ENCODE data around the gene S1PR1. TPM values are rescaled to one million over a fixed set of nuclear protein-coding genes. Genes with fewer than 3 reads are reported as not detected.
"Not testable (repeated sequence)": the region's sequence is repeated elsewhere in the genome, so short reads cannot be mapped to it uniquely, and the experiment has no call there.

Gene S1PR1
- total and polyA plus RNA-seq, 2 experiments from 2014 or later, result 9.3 TPM

DNA sequence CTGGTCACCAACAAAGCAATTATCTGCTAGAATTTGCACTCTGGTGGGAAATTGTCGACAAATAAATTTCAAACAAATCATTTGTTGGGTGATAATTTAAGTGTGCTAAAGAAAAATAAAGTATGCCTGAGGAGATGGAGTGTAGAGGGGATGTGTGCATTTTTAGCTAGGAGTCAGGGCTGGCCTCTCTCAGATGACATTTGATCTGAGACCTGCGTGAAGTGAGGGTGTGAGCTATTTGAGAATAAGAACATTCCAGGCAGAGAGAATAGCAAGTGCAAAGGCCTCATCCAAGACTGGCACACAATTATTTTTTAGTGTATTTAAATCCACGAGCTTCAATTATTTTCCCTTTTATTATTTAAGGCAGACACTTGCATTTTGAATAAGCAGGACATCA lies 19.7 kb upstream of the S1PR1 start:
- Histone ChIP-seq H2AFZ (no peak overlapping the region), H4K20me1 (ENCODE audit: insufficient read depth, poor library complexity, severe bottlenecking) (no peaks in the 10 kb centered on the region), H3K4me2 (no peak overlapping the region), H3K27me3 (no peaks in the 10 kb centered on the region), H3K4me1 (ENCODE audit: insufficient read depth) (no peaks in the 10 kb centered on the region), H3K27ac (no peak overlapping the region), H3K4me3 (no peak overlapping the region), H3K9me2 (replicated peaks; ENCODE audit: insufficient read depth) (no peaks in the 10 kb centered on the region), H3K79me2 (no peaks in the 10 kb centered on the region), H3K36me3 (replicated peaks; ENCODE audit: insufficient read depth, low read depth) (no peaks in the 10 kb centered on the region), H3K9me3 (ENCODE audit: low read depth) (no peaks in the 10 kb centered on the region)
- TF ChIP-seq, protein P1, sequence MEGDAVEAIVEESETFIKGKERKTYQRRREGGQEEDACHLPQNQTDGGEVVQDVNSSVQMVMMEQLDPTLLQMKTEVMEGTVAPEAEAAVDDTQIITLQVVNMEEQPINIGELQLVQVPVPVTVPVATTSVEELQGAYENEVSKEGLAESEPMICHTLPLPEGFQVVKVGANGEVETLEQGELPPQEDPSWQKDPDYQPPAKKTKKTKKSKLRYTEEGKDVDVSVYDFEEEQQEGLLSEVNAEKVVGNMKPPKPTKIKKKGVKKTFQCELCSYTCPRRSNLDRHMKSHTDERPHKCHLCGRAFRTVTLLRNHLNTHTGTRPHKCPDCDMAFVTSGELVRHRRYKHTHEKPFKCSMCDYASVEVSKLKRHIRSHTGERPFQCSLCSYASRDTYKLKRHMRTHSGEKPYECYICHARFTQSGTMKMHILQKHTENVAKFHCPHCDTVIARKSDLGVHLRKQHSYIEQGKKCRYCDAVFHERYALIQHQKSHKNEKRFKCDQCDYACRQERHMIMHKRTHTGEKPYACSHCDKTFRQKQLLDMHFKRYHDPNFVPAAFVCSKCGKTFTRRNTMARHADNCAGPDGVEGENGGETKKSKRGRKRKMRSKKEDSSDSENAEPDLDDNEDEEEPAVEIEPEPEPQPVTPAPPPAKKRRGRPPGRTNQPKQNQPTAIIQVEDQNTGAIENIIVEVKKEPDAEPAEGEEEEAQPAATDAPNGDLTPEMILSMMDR (IDR thresholded peaks at IDR 0.05; ENCODE audit: poor library complexity), result no peak
- no peak for TF ChIP-seq EZH2phosphoT487 (IDR thresholded peaks at IDR 0.05; ENCODE audit: low read depth, severe bottlenecking, unreplicated experiment)
- no peak for TF ChIP-seq EZH2 (IDR thresholded peaks at IDR 0.05; ENCODE audit: borderline replicate concordance)
- DNase-seq (ENCODE audit: low spot score), result no peak
- 65% methylated on average over 3 of the region's 3 CpGs for WGBS (ENCODE audit: low lambda C conversion rate, missing lambda C conversion rate)

DNA sequence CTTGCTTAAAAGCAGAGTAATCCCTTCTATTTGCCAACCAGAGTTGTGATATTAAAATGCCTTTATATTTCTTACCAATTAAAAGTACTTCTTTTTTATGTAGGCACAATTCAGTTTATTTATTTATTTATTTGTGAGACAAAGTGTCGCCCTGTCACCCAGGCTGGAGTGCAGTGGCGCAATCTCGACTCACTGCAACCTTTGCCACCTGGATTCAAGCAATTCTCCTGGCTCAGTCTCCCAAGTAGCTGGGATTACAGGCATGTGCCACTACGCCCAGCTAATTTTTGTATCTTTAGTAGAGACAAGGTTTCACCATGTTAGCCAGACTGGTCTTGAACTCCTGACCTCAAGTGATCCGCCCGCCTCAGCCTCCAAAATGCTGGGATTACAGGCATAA lies 17.9 kb upstream of the S1PR1 start:
- not testable (repeated sequence) for H3K27me3 ChIP-seq; H3K27ac ChIP-seq; H3K4me3 ChIP-seq; H2AFZ ChIP-seq; H3K4me1 ChIP-seq (ENCODE audit: insufficient read depth); H3K79me2 ChIP-seq; H3K9me2 ChIP-seq (replicated peaks; ENCODE audit: insufficient read depth); H3K4me2 ChIP-seq; DNase-seq (ENCODE audit: low spot score); H3K36me3 ChIP-seq (replicated peaks; ENCODE audit: insufficient read depth, low read depth); H3K9me3 ChIP-seq (ENCODE audit: low read depth); H4K20me1 ChIP-seq (ENCODE audit: insufficient read depth, poor library complexity, severe bottlenecking)
- 92% methylated on average over 6 of the region's 6 CpGs for WGBS (ENCODE audit: low lambda C conversion rate, missing lambda C conversion rate)

DNA sequence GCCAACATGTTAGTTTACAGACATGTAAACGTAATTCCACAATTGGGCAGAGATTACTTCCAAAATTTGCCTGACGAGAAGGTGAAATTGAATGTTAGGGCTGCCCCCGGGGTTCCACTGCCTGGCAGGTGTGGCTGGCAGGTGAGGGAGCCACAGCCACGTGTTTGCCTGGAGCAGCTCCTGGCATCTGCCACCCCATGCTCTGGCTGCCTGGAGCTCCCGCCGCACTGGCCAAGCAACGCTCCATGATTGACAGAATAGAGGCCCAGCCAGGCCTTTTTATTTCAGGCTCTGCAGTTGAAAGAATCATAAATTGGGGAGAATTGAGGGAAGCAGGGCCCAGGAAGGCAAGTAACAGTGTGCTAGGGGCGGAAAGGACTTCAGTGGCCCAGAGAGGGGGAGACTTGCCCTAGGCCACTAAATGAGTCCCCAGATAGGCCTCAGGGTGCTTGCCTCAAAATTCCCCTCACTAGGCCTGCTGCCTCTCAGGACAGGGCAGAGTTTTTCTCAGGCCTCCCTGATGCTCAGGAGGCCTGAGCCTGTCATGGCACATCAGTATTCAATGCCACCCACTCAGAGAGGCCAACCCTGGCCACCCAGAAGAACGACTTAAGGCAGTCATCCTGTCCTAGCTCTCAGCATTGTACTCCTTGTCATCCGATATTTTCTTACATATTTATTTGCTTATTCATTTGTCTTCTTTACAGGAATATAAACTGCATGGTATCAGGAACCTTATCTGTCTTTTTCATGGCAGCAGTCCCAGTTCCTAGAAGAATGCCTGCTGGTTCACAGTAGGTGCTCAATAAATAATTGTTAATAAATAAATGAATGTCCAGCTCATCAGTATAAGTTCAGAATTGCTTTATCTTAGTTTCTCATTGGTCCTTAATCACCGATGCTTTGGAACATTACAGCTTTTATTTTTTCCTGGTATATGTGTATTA lies 16.6 kb upstream of the S1PR1 start:
- TF ChIP-seq EZH2 (IDR thresholded peaks at IDR 0.05; ENCODE audit: borderline replicate concordance) (no peak), EZH2phosphoT487 (IDR thresholded peaks at IDR 0.05; ENCODE audit: low read depth, severe bottlenecking, unreplicated experiment) (no peak)
- TF ChIP-seq, protein P1 (IDR thresholded peaks at IDR 0.05; ENCODE audit: poor library complexity), result no peak
- Histone ChIP-seq H3K9me2 (replicated peaks; ENCODE audit: insufficient read depth) (no peaks in the 10 kb centered on the region), H2AFZ (no peak overlapping the region), H3K4me1 (ENCODE audit: insufficient read depth) (no peaks in the 10 kb centered on the region), H3K9me3 (ENCODE audit: low read depth) (no peaks in the 10 kb centered on the region), H3K36me3 (replicated peaks; ENCODE audit: insufficient read depth, low read depth) (no peaks in the 10 kb centered on the region), H3K4me3 (no peak overlapping the region), H3K4me2 (no peak overlapping the region), H3K79me2 (no peaks in the 10 kb centered on the region), H3K27me3 (no peaks in the 10 kb centered on the region), H4K20me1 (ENCODE audit: insufficient read depth, poor library complexity, severe bottlenecking) (no peaks in the 10 kb centered on the region), H3K27ac (no peak overlapping the region)
- 84% methylated on average over 11 of the region's 11 CpGs for WGBS (ENCODE audit: low lambda C conversion rate, missing lambda C conversion rate)
- no peak for DNase-seq (ENCODE audit: low spot score)

DNA sequence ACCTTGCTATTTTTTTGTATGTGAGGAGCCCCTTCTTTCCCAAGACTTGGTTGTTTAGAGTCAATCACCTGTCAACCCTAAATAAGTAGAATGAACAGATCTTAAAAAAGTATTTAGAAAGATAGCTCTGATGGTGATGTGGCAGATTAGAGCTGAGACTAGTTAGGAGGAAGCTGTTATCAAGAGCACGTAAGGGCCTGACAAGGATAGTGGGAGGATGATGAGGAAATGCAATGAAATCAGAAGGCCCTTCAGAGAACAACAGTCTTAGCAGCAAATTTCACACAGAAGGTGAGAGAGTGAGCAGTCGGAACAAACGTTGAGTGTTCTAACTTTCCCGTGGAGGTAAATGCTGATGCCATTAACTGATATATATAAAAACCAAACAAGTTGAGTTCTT lies 15.9 kb upstream of the S1PR1 start:
- no peaks in the 10 kb centered on the region for H3K9me3 ChIP-seq (ENCODE audit: low read depth)
- TF ChIP-seq, protein P1 (IDR thresholded peaks at IDR 0.05; ENCODE audit: poor library complexity), result no peak
- TF ChIP-seq EZH2 (IDR thresholded peaks at IDR 0.05; ENCODE audit: borderline replicate concordance) (no peak), EZH2phosphoT487 (IDR thresholded peaks at IDR 0.05; ENCODE audit: low read depth, severe bottlenecking, unreplicated experiment) (no peak)

More for the DNA sequence above, 15.9 kb upstream of the S1PR1 start:
- Histone ChIP-seq H3K27me3 (no peaks in the 10 kb centered on the region), H3K79me2 (no peaks in the 10 kb centered on the region), H3K36me3 (replicated peaks; ENCODE audit: insufficient read depth, low read depth) (no peaks in the 10 kb centered on the region), H3K4me1 (ENCODE audit: insufficient read depth) (no peaks in the 10 kb centered on the region), H2AFZ (no peak overlapping the region), H3K9me2 (replicated peaks; ENCODE audit: insufficient read depth) (no peaks in the 10 kb centered on the region), H4K20me1 (ENCODE audit: insufficient read depth, poor library complexity, severe bottlenecking) (no peaks in the 10 kb centered on the region), H3K4me2 (no peak overlapping the region), H3K4me3 (no peak overlapping the region), H3K27ac (no peak overlapping the region)
- DNase-seq (ENCODE audit: low spot score), result no peak
- 91% methylated on average over 4 of the region's 4 CpGs for WGBS (ENCODE audit: low lambda C conversion rate, missing lambda C conversion rate)

All from hepatocyte (in vitro differentiated cells).